HEK293T (cell line): ENCODE measurements around the gene DHCR7.

ENCODE experiments used
- CTCF ChIA-PET: fragments of 350-600 bp; formaldehyde crosslinking; extraction: SDS; loops from one replicate; lab custom pipeline; 2021; ENCODE audit warnings: antibody characterized with exemption, inconsistent platforms; lab: Yijun Ruan, JAX
- POLR2A ChIA-PET: fragments of 350-600 bp; formaldehyde crosslinking; extraction: SDS; loops from one replicate; lab custom pipeline; 2020; ENCODE audit warnings: antibody characterized with exemption, inconsistent platforms; lab: Yijun Ruan, JAX
- DNase-seq: peaks from one replicate; pipeline ENCODE4 v3.0.0; 2012; ENCODE audit warnings: mixed read lengths; ENCODE audit errors: extremely low spot score
- ARNT ChIP-seq: fragments of 450-650 bp; IDR thresholded peaks from 2 replicates; pipeline ENCODE4 v1.6.1; 2017; ENCODE audit warnings: mild to moderate bottlenecking
- BHLHE40 ChIP-seq: fragments of 450-650 bp; IDR thresholded peaks from 2 replicates; pipeline ENCODE4 v1.6.1; 2016; ENCODE audit warnings: mild to moderate bottlenecking, moderate library complexity, borderline replicate concordance
- CTBP1 ChIP-seq: fragments of 450-650 bp; IDR thresholded peaks from 2 replicates; pipeline ENCODE4 v1.6.1; 2016; ENCODE audit warnings: borderline replicate concordance
- ELF4 ChIP-seq: fragments of 450-650 bp; IDR thresholded peaks from 2 replicates; pipeline ENCODE4 v1.6.1; 2017; ENCODE audit warnings: antibody characterized with exemption
- FOXA1 ChIP-seq: fragments of 450-650 bp; IDR thresholded peaks from 2 replicates; pipeline ENCODE4 v1.6.1; 2016; ENCODE audit warnings: mild to moderate bottlenecking
- FOXK2 ChIP-seq: fragments of 450-650 bp; IDR thresholded peaks from 2 replicates; pipeline ENCODE4 v1.6.1; 2016; ENCODE audit warnings: mild to moderate bottlenecking
- FOXM1 ChIP-seq: fragments of 450-650 bp; IDR thresholded peaks from 2 replicates; pipeline ENCODE4 v1.6.1; 2017; ENCODE audit warnings: mild to moderate bottlenecking, borderline replicate concordance
- HDGF ChIP-seq: fragments of 450-650 bp; IDR thresholded peaks from 2 replicates; pipeline ENCODE4 v1.6.1; 2017; ENCODE audit warnings: antibody characterized with exemption, borderline replicate concordance
- L3MBTL2 ChIP-seq: fragments of 450-650 bp; conservative IDR thresholded peaks from 2 replicates; pipeline ENCODE4 v1.6.1; 2016; ENCODE audit warnings: mild to moderate bottlenecking
- LEF1 ChIP-seq: fragments of 450-650 bp; IDR thresholded peaks from 2 replicates; pipeline ENCODE4 v1.6.1; 2017; ENCODE audit warnings: mild to moderate bottlenecking, borderline replicate concordance
- NFRKB ChIP-seq: fragments of 450-650 bp; IDR thresholded peaks from 2 replicates; pipeline ENCODE4 v1.6.1; 2016; ENCODE audit warnings: mild to moderate bottlenecking, moderate library complexity
- PKNOX1 ChIP-seq: fragments of 450-650 bp; IDR thresholded peaks from 2 replicates; pipeline ENCODE4 v1.6.1; 2016
- SP1 ChIP-seq: fragments of 450-650 bp; IDR thresholded peaks from 2 replicates; pipeline ENCODE4 v1.6.1; 2017
- SUZ12 ChIP-seq: fragments of 450-650 bp; IDR thresholded peaks from 2 replicates; pipeline ENCODE4 v1.6.1; 2016; ENCODE audit warnings: mild to moderate bottlenecking
- TARDBP ChIP-seq: fragments of 450-650 bp; IDR thresholded peaks from 2 replicates; pipeline ENCODE4 v1.6.1; 2016
- ZNF384 ChIP-seq: fragments of 450-650 bp; IDR thresholded peaks from 2 replicates; pipeline ENCODE4 v1.6.1; 2016

Gene DHCR7

DNA sequence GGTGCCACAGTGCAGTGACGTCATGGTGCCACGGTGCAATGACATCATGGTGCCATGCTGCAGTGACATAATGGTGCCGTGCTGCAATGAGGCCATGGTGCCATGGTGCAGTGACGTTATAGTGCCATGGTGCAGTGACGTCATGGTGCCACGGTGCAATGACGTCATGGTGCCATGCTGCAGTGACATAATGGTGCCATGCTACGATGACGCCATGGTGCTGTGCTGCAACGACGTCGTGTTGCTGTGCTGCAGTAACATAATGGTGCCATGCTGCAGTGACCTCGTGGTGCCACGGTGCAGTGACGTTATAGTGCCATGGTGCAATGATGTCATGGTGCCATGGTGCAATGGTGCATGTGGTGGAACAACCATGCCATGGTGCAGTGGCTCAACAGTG, 45.3 kb downstream of the DHCR7 start:
- POLR2A ChIA-PET = no interaction called here
- CTCF ChIA-PET = no interaction called here
- no peak for TF ChIP-seq ELF4
- TF ChIP-seq L3MBTL2 = no peak
- no peak for TF ChIP-seq SP1
- TF ChIP-seq CTBP1 = no peak
- no peak for TF ChIP-seq FOXM1
- TF ChIP-seq FOXA1 = no peak
- no peak for TF ChIP-seq PKNOX1
- no peak for TF ChIP-seq TARDBP
- TF ChIP-seq LEF1 = no peak
- TF ChIP-seq ARNT = no peak
- no peak for TF ChIP-seq BHLHE40
- no peak for TF ChIP-seq HDGF
- TF ChIP-seq NFRKB = no peak
- TF ChIP-seq SUZ12 = no peak
- no peak for DNase-seq

DNA sequence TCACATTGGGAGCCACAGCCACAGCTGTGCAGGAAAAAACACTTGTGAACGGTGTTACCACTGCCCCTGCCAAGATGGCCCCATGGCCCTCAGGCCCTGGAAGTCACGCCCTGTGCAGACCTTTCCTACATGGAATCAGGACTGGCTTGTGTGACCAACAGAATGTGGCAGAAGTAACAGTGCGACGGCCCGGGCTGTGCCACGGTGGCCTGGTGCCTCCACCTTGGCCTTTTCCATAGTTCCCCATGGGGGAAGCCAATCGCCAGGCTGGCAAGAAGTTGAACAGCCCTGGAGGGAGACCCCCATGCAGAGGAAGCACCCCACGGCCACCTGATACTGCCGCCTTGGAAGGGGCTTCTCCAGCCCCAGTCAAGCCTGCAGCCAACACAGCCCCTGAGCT, 48.0 kb downstream of the DHCR7 start:
- ChIA-PET POLR2A (no interaction called here), CTCF (no interaction called here)
- DNase-seq = no peak
- TF ChIP-seq FOXK2 (no peak), TARDBP (no peak), FOXA1 (no peak), SUZ12 (no peak), HDGF (no peak), CTBP1 (no peak), BHLHE40 (no peak), FOXM1 (no peak), ZNF384 (no peak), NFRKB (no peak), ELF4 (no peak), L3MBTL2 (no peak)

GRCh38 chr11:71399341-71399740, 48.9 kb downstream of the DHCR7 start:
- ChIA-PET POLR2A (no interaction called here), CTCF (no interaction called here)
- TF ChIP-seq LEF1 (no peak), FOXK2 (no peak), SUZ12 (no peak), L3MBTL2 (no peak), BHLHE40 (no peak), ARNT (no peak), HDGF (no peak), NFRKB (no peak), ZNF384 (no peak), TARDBP (no peak), FOXM1 (no peak), ELF4 (no peak), PKNOX1 (no peak), CTBP1 (no peak), FOXA1 (no peak)
- no peak for DNase-seq

DNA sequence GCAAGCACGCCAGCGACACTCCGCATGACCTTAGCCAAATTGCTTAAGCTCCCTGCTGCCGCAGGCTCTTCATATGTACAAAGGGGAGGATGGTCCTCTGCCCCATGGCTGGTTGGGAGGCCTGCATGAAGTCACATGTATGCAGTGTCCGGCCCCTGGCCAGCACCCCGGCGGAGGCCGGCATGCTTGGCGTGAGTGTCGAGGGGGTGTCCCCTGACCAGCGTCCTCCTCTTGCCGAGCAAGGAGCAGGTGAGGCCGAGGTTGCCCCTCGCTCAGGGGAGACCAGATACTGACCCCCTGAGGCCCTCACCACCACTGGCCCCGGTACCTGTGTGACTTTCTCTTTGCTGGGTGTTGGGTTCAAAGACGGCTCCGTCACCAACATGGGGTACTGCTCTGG, 50.2 kb downstream of the DHCR7 start:
- ChIA-PET CTCF (no interaction called here), POLR2A (no interaction called here)
- TF ChIP-seq FOXM1 (no peak), CTBP1 (no peak), LEF1 (no peak), TARDBP (no peak), FOXK2 (no peak), ZNF384 (no peak), L3MBTL2 (no peak), ARNT (no peak), BHLHE40 (no peak), PKNOX1 (no peak), SUZ12 (no peak), ELF4 (no peak), HDGF (no peak), NFRKB (no peak), SP1 (no peak), FOXA1 (no peak)

DNA sequence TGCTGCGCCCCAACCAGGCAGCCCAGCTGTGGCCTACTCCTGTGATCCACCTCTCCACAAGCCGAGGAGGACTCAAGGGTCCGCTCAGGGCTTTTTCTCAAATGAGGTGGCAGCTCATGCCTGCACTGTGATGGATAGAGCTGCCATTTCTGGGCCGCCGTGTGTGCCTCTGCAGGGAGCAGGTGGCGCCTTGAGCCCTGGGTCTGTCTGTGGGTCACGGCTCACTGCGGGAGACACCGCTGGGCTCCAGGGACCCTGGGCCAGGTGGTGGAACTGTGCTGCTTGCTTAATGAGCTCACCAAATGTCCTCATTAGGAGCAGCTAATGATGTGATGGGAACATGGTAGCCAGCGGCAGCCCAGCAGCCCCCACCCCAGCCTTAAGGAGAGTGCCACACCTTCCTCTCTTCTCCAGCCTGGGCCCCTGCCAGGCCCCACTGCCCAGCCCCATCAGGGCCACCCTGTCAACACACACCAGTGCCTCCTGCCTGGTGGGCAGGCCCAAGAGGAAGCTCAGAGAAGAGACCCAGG, 50.8 kb downstream of the DHCR7 start:
- no peak for DNase-seq
- TF ChIP-seq CTBP1 (no peak), ELF4 (no peak)
- ChIA-PET POLR2A (no interaction called here), CTCF (no interaction called here)

More for the DNA sequence above, 50.2 kb downstream of the DHCR7 start:
- no peak for DNase-seq

DNA sequence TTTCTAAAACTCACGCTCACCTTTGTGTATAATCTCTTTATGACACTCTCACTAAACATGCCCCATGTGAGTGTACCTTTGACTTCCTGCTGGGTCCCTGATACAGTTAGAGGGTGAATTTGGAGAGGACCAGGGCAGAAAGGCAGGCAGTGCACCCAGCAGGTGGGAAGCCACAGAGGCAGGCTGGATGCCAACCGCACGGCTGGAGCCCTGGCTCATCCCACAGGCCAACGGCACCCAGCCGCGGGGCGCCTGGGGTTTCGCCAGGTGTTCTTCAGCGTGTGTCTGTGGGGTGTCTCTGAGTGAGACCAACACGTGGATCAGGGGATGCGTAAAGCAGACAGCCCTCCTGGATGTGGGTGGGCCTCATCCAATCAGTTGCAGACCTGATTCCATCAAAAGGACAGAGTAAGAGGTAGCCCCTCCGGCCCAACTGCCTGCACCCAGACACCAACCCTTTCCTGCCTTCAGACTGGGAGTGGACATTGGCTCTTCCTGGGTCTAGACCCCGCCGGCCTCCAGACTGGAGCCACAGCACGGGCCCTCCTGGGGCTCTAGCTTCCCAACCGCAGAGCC, 51.6 kb downstream of the DHCR7 start:
- ChIA-PET CTCF (no interaction called here), POLR2A (no interaction called here)
- no peak for DNase-seq
- no peak for TF ChIP-seq FOXK2
- TF ChIP-seq TARDBP = no peak
- no peak for TF ChIP-seq FOXA1
- TF ChIP-seq L3MBTL2 = no peak
- no peak for TF ChIP-seq BHLHE40
- TF ChIP-seq LEF1 = no peak
- TF ChIP-seq HDGF = no peak
- no peak for TF ChIP-seq SUZ12
- no peak for TF ChIP-seq ARNT
- TF ChIP-seq PKNOX1 = no peak
- TF ChIP-seq ZNF384 = no peak
- TF ChIP-seq ELF4 = no peak
- TF ChIP-seq CTBP1 = no peak
